ENCODE results near the gene SKIC2. TPM values are rescaled to one million over a fixed set of nuclear protein-coding genes. Genes with fewer than 3 reads are reported as not detected.

The SKIC2 gene
- total and polyA plus RNA-seq, 2 of the 8 experiments (the other 6 are each of a cell fraction or from before 2014, with no cell fraction given), result 42.1 to 59.7 TPM

DNA sequence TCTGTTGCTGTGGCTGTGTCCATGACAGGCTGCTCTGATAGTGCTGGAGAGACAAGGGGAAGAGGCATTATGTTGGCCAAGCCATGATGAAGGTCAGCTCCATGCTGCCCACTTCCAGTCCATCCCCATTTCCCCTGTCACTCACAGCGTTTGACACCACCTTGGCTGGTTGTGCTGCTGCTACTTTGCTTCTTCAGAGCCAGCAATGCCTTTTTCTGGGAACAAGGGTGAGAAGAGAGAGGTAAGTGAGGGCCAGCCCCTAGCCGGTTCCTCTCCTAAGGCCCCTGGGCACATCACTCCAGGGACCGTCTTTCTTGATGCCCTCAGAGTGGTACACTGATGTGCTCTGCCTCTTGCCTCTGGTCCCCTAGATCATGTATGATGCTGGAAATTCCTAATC, 2.2 kb upstream of the SKIC2 start (continued):
- TF ChIP-seq, protein P1, sequence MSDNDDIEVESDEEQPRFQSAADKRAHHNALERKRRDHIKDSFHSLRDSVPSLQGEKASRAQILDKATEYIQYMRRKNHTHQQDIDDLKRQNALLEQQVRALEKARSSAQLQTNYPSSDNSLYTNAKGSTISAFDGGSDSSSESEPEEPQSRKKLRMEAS (IDR thresholded peaks at IDR 0.05), result no peak
- TF ChIP-seq ASH2L (IDR thresholded peaks at IDR 0.05; ENCODE audit: low read length) (no peak), RAD21 (IDR thresholded peaks at IDR 0.05 in 1 of 2, conservative IDR thresholded peaks at IDR 0.05 in 1 of 2; ENCODE audit: low read depth in 2 of 2, low read length in 2 of 2) (no peak), BCL11A (IDR thresholded peaks at IDR 0.05; ENCODE audit: low read depth in 2 of 2, low read length in 2 of 2) (no peak), GABPA (IDR thresholded peaks at IDR 0.05; ENCODE audit: borderline replicate concordance, insufficient read depth, low read length) (no peak), HDAC2 (IDR thresholded peaks at IDR 0.05; ENCODE audit: borderline replicate concordance in 1 of 2, low read depth in 2 of 2, low read length in 2 of 2) (no peak), YY1 (IDR thresholded peaks at IDR 0.05; ENCODE audit: low read depth, low read length) (no peak), RNF2 (IDR thresholded peaks at IDR 0.05; ENCODE audit: borderline replicate concordance, low read depth, low read length, missing control alignments, poor library complexity, severe bottlenecking) (no peak), CBX8 (IDR thresholded peaks at IDR 0.05; ENCODE audit: borderline replicate concordance, low read depth, low read length) (no peak), SP4 (IDR thresholded peaks at IDR 0.05; ENCODE audit: low read length) (no peak)
